Calu3 (cell line): ENCODE results near the gene GRWD1. TPM values are rescaled to one million over a fixed set of nuclear protein-coding genes. Genes with fewer than 3 reads are reported as not detected.
A peak's percentile ranks its signal among the peaks of the same experiment; 100 is the strongest.
"Not testable (repeated sequence)": the region's sequence is repeated elsewhere in the genome, so short reads cannot be mapped to it uniquely, and the experiment has no call there.

Source experiments
- BruUV-seq: library from RNA; stranded (reverse); fragments of 400-500 nt; replicated peaks from 2 replicates; lab custom pipeline; 2021; lab: Mats Ljungman, UMichigan
- CTCF ChIA-PET: fragments of 300-600 bp; sonication (Branson Sonifier 250); formaldehyde crosslinking; loops from one replicate; lab custom pipeline; 2022; ENCODE audit warnings: antibody characterized with exemption; lab: Charles Lee
- DNase-seq: peaks from one replicate; pipeline ENCODE4 v3.0.0; 2022
- H3K27ac Mint-ChIP-seq: one replicate; pipeline ENCODE4 v1.8.0; 2022; ENCODE audit warnings: mixed read lengths; ENCODE audit not compliant: unreplicated experiment
- H3K27me3 Mint-ChIP-seq: one replicate; pipeline ENCODE4 v1.8.0; 2022; ENCODE audit warnings: mixed read lengths; ENCODE audit not compliant: unreplicated experiment
- H3K36me3 Mint-ChIP-seq: one replicate; pipeline ENCODE4 v1.8.0; 2022; ENCODE audit warnings: mild to moderate bottlenecking, moderate library complexity, mixed read lengths; ENCODE audit not compliant: insufficient read depth, unreplicated experiment
- H3K4me1 Mint-ChIP-seq: one replicate; pipeline ENCODE4 v1.8.0; 2022; ENCODE audit warnings: mild to moderate bottlenecking, low read depth, mixed read lengths; ENCODE audit not compliant: unreplicated experiment
- H3K4me3 Mint-ChIP-seq: one replicate; pipeline ENCODE4 v1.8.0; 2022; ENCODE audit warnings: mild to moderate bottlenecking, low read depth, moderate library complexity, mixed read lengths; ENCODE audit not compliant: unreplicated experiment
- H3K9me3 Mint-ChIP-seq: one replicate; pipeline ENCODE4 v1.8.0; 2022; ENCODE audit warnings: low read depth, mixed read lengths; ENCODE audit not compliant: unreplicated experiment
- CTCF ChIP-seq: fragments of 200-600 bp; IDR thresholded peaks from one replicate; pipeline ENCODE4 v1.8.0; 2022; ENCODE audit warnings: antibody characterized with exemption; ENCODE audit not compliant: unreplicated experiment
- intact Hi-C: fragments of 100-400 bp; cut with micrococcal nuclease; formaldehyde crosslinking; loops from one replicate; pipeline ENCODE4 v1.10.0; 2022; ENCODE audit not compliant: unreplicated experiment
- total RNA-seq: library from RNA; stranded (reverse); gene quantifications from 2 replicates; pipeline ENCODE4 v1.2.3, GENCODE V29; 2022

Gene GRWD1
- total RNA-seq, 1 experiment from 2014 or later = 75.0 TPM

DNA sequence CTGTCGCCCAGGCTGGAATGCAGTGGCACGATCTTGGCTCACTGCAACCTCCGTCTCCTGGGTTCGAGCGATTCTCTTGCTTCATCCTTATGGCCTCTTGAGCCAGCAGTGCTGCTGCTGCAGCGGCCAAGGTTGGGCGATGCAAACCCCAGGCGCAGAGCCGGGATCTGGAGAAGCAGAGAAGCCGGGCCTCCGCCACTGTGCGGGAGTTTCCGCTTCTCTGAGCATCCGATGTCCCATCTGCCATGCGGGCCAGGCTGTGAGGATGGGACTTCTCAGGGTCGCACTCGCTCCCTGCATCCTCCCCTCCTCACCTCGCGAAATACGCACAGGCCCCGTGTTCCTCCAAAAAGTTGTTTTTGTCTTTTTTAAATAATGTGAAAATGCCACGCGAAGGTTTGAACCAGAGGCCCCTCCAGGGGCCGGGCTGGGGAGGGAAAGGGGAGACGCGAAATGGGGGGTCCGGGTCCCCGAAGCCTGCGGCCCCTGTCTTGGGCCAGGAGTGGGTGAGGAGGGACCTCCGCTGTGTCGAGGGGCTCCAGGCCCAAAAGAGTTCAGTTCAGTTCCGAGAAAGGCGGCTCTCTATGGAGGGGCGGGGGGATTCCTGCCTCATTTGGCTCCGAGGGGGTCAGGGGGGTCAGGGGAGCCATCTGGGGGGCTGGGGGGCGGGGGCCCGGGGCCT, 39.3 kb downstream of the GRWD1 start:
- BruUV-seq = no TSS peak
- peaks cover 42% of the 10 kb centered on the region for H3K4me1 Mint-ChIP-seq

GRCh38 chr19:48486706-48487105, 40.9 kb downstream of the GRWD1 start:
- CTCF ChIA-PET = interaction anchor here (0.7 to 5.3 kb wide), 6 partner anchors 10 to 98 kb away, joined by 3 to 45 read pairs (median 5); partner anchors contain the start of gene GRWD1
- H3K27me3 Mint-ChIP-seq = peaks cover 18% of the 10 kb centered on the region
- H3K4me3 Mint-ChIP-seq, DNase-seq, BruUV-seq, H3K9me3 Mint-ChIP-seq: not testable (repeated sequence)
- H3K4me1 Mint-ChIP-seq = peaks cover 51% of the 10 kb centered on the region
- peaks cover 66% of the 10 kb centered on the region for H3K36me3 Mint-ChIP-seq
- H3K27ac Mint-ChIP-seq = peak overlapping the region; percentile 23
- intact Hi-C loops = loop anchor here (5.0 to 10.0 kb wide), 2 partner anchors 96 to 152 kb away; no protein-coding TSS in a partner anchor

More for the DNA sequence above, 39.3 kb downstream of the GRWD1 start:
- TF ChIP-seq CTCF = no peak
- Mint-ChIP-seq H3K27me3 (peaks cover 1% of the 10 kb centered on the region), H3K4me3 (no peak overlapping the region), H3K36me3 (peaks cover 78% of the 10 kb centered on the region), H3K27ac (no peak overlapping the region), H3K9me3 (no peaks in the 10 kb centered on the region)
- CTCF ChIA-PET = no interaction called here
- intact Hi-C loops = loop anchor here (5.0 to 10.0 kb wide), 2 partner anchors 97 to 150 kb away; no protein-coding TSS in a partner anchor
- no peak for DNase-seq

DNA sequence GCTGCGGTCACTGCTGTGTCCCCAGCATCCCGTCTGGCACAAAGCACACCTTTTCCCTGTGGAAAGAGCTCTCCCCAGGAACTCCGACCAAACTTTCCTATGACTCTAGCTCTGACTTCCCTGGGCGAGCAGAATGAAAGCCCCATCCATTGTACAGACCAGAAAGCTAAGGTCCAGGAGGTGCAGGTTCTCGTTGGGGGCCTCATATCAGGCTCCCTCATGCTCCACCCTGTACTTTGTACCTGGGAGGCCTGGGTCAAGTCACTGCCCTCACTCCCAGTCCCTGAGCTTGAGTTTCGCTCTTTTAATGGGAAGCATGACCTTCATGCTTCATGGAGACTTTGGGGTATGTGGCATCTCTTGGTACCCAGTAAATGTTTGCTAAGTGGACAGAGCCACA, 41.8 kb downstream of the GRWD1 start:
- H3K4me3 Mint-ChIP-seq = peak overlapping the region; percentile 19
- peaks cover 26% of the 10 kb centered on the region for H3K27me3 Mint-ChIP-seq
- peaks cover 66% of the 10 kb centered on the region for H3K36me3 Mint-ChIP-seq
- H3K9me3 Mint-ChIP-seq = no peaks in the 10 kb centered on the region
- intact Hi-C loops = loop anchor here (5.0 to 10.0 kb wide), 2 partner anchors 95 to 153 kb away; no protein-coding TSS in a partner anchor
- no peak for TF ChIP-seq CTCF
- no peak for DNase-seq
- CTCF ChIA-PET = interaction anchor here (0.5 to 5.3 kb wide), 13 partner anchors 9 to 166 kb away, joined by 3 to 45 read pairs (median 4); partner anchors contain the start of gene GRWD1
- H3K4me1 Mint-ChIP-seq = peaks cover 51% of the 10 kb centered on the region
- peak overlapping the region; percentile 69 for H3K27ac Mint-ChIP-seq
- no TSS peak for BruUV-seq

DNA sequence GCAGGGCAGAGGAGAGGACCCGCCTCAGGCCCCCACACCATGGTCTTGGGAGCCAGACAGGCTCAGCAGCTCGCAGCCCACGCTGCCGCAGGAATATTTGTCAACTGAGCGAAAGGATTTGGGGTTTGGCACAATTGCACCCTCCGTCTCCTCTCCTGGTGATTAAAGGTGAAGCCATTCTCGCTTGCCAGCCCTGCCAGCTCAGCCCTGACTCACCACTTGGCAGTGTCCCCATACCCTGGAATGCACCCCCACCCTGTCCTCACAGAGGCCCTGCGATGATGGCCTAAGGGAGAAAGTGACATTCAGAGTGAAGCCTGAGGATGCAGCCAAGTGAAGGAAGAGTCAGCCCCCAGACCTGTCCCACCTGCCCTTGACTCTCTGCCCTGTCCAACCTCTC, 42.2 kb downstream of the GRWD1 start:
- Mint-ChIP-seq H3K36me3 (peaks cover 69% of the 10 kb centered on the region), H3K27ac (peak overlapping the region; percentile 69), H3K4me1 (peaks cover 51% of the 10 kb centered on the region), H3K4me3 (peak overlapping the region; percentile 19), H3K9me3 (no peaks in the 10 kb centered on the region), H3K27me3 (peaks cover 30% of the 10 kb centered on the region)
- no peak for TF ChIP-seq CTCF
- no TSS peak for BruUV-seq
- intact Hi-C loops = loop anchor here (5.0 to 10.0 kb wide), 2 partner anchors 94 to 153 kb away; no protein-coding TSS in a partner anchor
- CTCF ChIA-PET = interaction anchor here (0.5 to 5.3 kb wide), 13 partner anchors 9 to 166 kb away, joined by 3 to 45 read pairs (median 4); partner anchors contain the start of gene GRWD1
- peak; percentile 97 for DNase-seq

DNA sequence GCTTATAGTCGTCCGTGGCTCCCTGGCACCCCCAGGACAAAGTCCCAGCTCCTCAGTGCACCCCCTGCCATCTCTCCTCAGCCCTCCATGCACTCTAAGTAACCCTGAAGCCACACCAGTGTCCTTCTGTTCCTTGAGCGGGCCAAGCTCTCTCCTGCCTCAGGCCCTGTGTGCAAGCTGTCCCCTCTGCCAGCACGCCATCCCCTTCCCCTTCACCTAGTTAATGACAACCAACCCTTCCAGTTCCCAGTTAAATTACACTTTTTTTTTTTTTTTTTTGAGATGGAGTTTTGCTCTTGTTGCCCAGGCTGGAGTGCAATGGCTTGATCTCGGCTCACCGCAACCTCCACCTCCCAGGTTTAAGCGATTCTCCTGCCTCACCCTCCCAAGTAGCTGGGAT, 42.7 kb downstream of the GRWD1 start:
- Mint-ChIP-seq H3K27me3 (peaks cover 34% of the 10 kb centered on the region), H3K4me3 (peak overlapping the region; percentile 19), H3K36me3 (peaks cover 73% of the 10 kb centered on the region), H3K27ac (peak overlapping the region; percentile 69), H3K4me1 (peaks cover 51% of the 10 kb centered on the region)
- not testable (repeated sequence) for DNase-seq, BruUV-seq, H3K9me3 Mint-ChIP-seq
- intact Hi-C loops = loop anchor here (5.0 to 10.0 kb wide), 2 partner anchors 94 to 154 kb away; no protein-coding TSS in a partner anchor
- CTCF ChIA-PET = interaction anchor here (1.1 to 5.3 kb wide), 6 partner anchors 8 to 121 kb away, joined by 3 to 45 read pairs (median 5); partner anchors contain the start of gene GRWD1
